Measurements from ENCODE around the gene SLC25A13. TPM values are rescaled to one million over a fixed set of nuclear protein-coding genes. Genes with fewer than 3 reads are reported as not detected.
"Not testable (repeated sequence)": the region's sequence is repeated elsewhere in the genome, so short reads cannot be mapped to it uniquely, and the experiment has no call there.

Gene SLC25A13
- total RNA-seq, 2 donors from 2014 or later: 94.3 to 114 TPM

- peaks cover 64% of the 10 kb centered on the region for H3K36me3 ChIP-seq (ENCODE audit: control insufficient read depth, insufficient read depth, low read length)
- no peaks in the 10 kb centered on the region for H3K4me1 ChIP-seq (ENCODE audit: control insufficient read depth, insufficient read depth, low read length)
- no peaks in the 10 kb centered on the region for H3K27me3 Mint-ChIP-seq (ENCODE audit: insufficient read depth)
- H3K27me3 ChIP-seq (ENCODE audit: control insufficient read depth, insufficient read depth, low read length, poor library complexity, severe bottlenecking): no peaks in the 10 kb centered on the region
- H3K9me3 Mint-ChIP-seq: no peaks in the 10 kb centered on the region
- no peak overlapping the region for H3K4me3 ChIP-seq (ENCODE audit: low read length)
- no peaks in the 10 kb centered on the region for H3K4me1 Mint-ChIP-seq
- DNase-seq: no peak
- H3K4me3 Mint-ChIP-seq: no peak overlapping the region
- no peak for TF ChIP-seq CTCF (conservative IDR thresholded peaks at IDR 0.05)
- H3K27ac ChIP-seq (ENCODE audit: low read depth, low read length): no peak overlapping the region
- peaks cover 4% of the 10 kb centered on the region for H3K9me3 ChIP-seq (ENCODE audit: control insufficient read depth, low read length)
- no peak overlapping the region for H3K27ac Mint-ChIP-seq
- no peak overlapping the region for H3K9ac ChIP-seq (ENCODE audit: extremely low read depth, low read length, poor library complexity, severe bottlenecking)
- peaks cover 48% of the 10 kb centered on the region for H3K36me3 Mint-ChIP-seq (ENCODE audit: low read depth)
- 100% methylated on average over 1 of the region's 1 CpG for WGBS, 2 experiments (ENCODE audit: insufficient coverage in 1 of 2, insufficient read length in 1 of 2)
Observed at GRCh38 chr7:96157856-96158255, 164.0 kb downstream of the SLC25A13 start.

- H3K27ac Mint-ChIP-seq; DNase-seq; H3K4me1 Mint-ChIP-seq; H3K4me3 ChIP-seq (ENCODE audit: low read length); H3K9me3 Mint-ChIP-seq; H3K27me3 Mint-ChIP-seq (ENCODE audit: insufficient read depth); H3K4me1 ChIP-seq (ENCODE audit: control insufficient read depth, insufficient read depth, low read length); H3K9ac ChIP-seq (ENCODE audit: extremely low read depth, low read length, poor library complexity, severe bottlenecking); H3K27me3 ChIP-seq (ENCODE audit: control insufficient read depth, insufficient read depth, low read length, poor library complexity, severe bottlenecking); H3K4me3 Mint-ChIP-seq; H3K27ac ChIP-seq (ENCODE audit: low read depth, low read length): not testable (repeated sequence)
- 93 to 100% methylated on average over 5 to 6 of the region's 6 CpGs for WGBS, 2 experiments (ENCODE audit: insufficient coverage in 1 of 2, insufficient read length in 1 of 2)
- H3K9me3 ChIP-seq (ENCODE audit: control insufficient read depth, low read length): peaks cover 11% of the 10 kb centered on the region
- H3K36me3 Mint-ChIP-seq (ENCODE audit: low read depth): peaks cover 64% of the 10 kb centered on the region
- H3K36me3 ChIP-seq (ENCODE audit: control insufficient read depth, insufficient read depth, low read length): peaks cover 48% of the 10 kb centered on the region
Observed at GRCh38 chr7:96154506-96154905, 167.4 kb downstream of the SLC25A13 start.

- Mint-ChIP-seq H3K27me3 (ENCODE audit: insufficient read depth) (peaks cover 16% of the 10 kb centered on the region), H3K4me1 (peaks cover 18% of the 10 kb centered on the region), H3K9me3 (no peaks in the 10 kb centered on the region), H3K4me3 (no peak overlapping the region), H3K27ac (no peak overlapping the region), H3K36me3 (ENCODE audit: low read depth) (peaks cover 60% of the 10 kb centered on the region)
- no peak for DNase-seq
- no peak for TF ChIP-seq CTCF (conservative IDR thresholded peaks at IDR 0.05)
- Histone ChIP-seq H3K9me3 (ENCODE audit: control insufficient read depth, low read length) (peaks cover 11% of the 10 kb centered on the region), H3K27me3 (ENCODE audit: control insufficient read depth, insufficient read depth, low read length, poor library complexity, severe bottlenecking) (no peaks in the 10 kb centered on the region), H3K27ac (ENCODE audit: low read depth, low read length) (no peak overlapping the region), H3K4me3 (ENCODE audit: low read length) (no peak overlapping the region), H3K4me1 (ENCODE audit: control insufficient read depth, insufficient read depth, low read length) (peaks cover 7% of the 10 kb centered on the region), H3K9ac (ENCODE audit: extremely low read depth, low read length, poor library complexity, severe bottlenecking) (no peak overlapping the region), H3K36me3 (ENCODE audit: control insufficient read depth, insufficient read depth, low read length) (peaks cover 38% of the 10 kb centered on the region)
- 95 to 100% methylated on average over 4 to 5 of the region's 5 CpGs for WGBS, 2 experiments (ENCODE audit: insufficient coverage in 1 of 2, insufficient read length in 1 of 2)
Observed at GRCh38 chr7:96152706-96153105, 169.2 kb downstream of the SLC25A13 start.

GRCh38 chr7:96151889-96152288 lies 170.0 kb downstream of the SLC25A13 start:
- Histone ChIP-seq H3K36me3 (ENCODE audit: control insufficient read depth, insufficient read depth, low read length) (peaks cover 34% of the 10 kb centered on the region), H3K9ac (ENCODE audit: extremely low read depth, low read length, poor library complexity, severe bottlenecking) (no peak overlapping the region), H3K27ac (ENCODE audit: low read depth, low read length) (no peak overlapping the region), H3K27me3 (ENCODE audit: control insufficient read depth, insufficient read depth, low read length, poor library complexity, severe bottlenecking) (no peaks in the 10 kb centered on the region), H3K9me3 (ENCODE audit: control insufficient read depth, low read length) (peaks cover 11% of the 10 kb centered on the region), H3K4me3 (ENCODE audit: low read length) (no peak overlapping the region), H3K4me1 (ENCODE audit: control insufficient read depth, insufficient read depth, low read length) (peaks cover 7% of the 10 kb centered on the region)
- 89 to 94% methylated on average over 2 of the region's 3 CpGs for WGBS, 2 experiments (ENCODE audit: insufficient coverage in 1 of 2, insufficient read length in 1 of 2)
- Mint-ChIP-seq H3K27me3 (ENCODE audit: insufficient read depth) (peaks cover 21% of the 10 kb centered on the region), H3K9me3 (no peaks in the 10 kb centered on the region), H3K27ac (no peak overlapping the region), H3K4me3 (no peak overlapping the region), H3K36me3 (ENCODE audit: low read depth) (peaks cover 53% of the 10 kb centered on the region), H3K4me1 (peaks cover 18% of the 10 kb centered on the region)
- no peak for TF ChIP-seq CTCF (conservative IDR thresholded peaks at IDR 0.05)
- no peak for DNase-seq

All from endodermal cell (in vitro differentiated cells).